Measurements from ENCODE around the gene PTGES3L. TPM values are rescaled to one million over a fixed set of nuclear protein-coding genes. Genes with fewer than 3 reads are reported as not detected.

Gene PTGES3L
- under 1 TPM; 0.36 to 0.95 TPM for total RNA-seq

DNA sequence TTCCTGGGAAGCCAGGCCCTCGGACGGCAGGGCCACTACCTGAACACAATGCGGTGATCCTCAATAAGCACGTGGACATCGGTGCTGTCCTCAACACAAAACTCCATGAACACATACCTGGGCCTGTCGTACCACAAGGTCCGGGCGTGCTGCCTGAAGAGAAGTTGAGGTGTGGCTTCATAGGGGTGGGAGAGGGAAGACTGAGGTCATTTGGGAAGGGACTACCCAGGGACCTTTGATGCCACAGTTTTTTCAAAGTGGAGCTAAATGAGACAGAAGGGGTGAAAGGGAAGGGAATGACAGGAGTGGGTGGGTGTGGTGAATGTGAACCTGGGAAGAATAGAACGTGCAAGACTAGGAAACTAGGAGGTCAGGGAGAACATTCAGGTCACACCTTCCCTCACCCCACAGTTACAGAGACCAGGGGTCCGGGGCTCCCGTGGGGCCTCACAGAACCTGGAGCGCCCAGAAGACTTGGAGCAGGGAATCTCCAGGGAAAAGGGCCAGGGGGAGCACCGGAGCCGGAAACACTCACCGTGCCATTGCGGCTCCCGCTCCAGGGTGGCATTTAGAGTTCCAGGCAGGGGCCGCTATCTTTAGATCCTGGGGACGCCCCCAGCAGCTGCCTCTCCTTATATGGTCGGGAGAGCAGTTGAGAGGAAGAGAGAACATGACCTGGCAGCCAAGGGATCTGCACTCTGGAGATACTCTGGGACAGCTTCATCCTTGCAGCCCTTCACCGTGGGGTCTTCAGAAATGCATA, at the start of gene PTGES3L:
PTGES3L (minus strand) TSS at position 570 of the 763 bp plus-strand sequence; CDS start at position 543, 27 bp downstream.
- peaks cover 3 to 7% of the 10 kb centered on the region in 2 donors for H3K36me3 Mint-ChIP-seq (ENCODE audit: insufficient read depth in 2 of 2)
- H3K4me3 Mint-ChIP-seq = peak within 1 kb of the TSS; percentile 94 to 99
- H3K27me3 Mint-ChIP-seq (ENCODE audit: low read depth) = no peaks in the 10 kb centered on the region
- peak within 1 kb of the TSS; percentile 83 for H3K27ac Mint-ChIP-seq
- ATAC-seq (replicated peaks in 1 of 2) = peak; percentile 56 to 58
- peak; percentile 33 to 46 for DNase-seq
- H3K4me1 Mint-ChIP-seq (ENCODE audit: low read depth) = peaks cover 39% of the 10 kb centered on the region
- H3K9me3 Mint-ChIP-seq = no peaks in the 10 kb centered on the region

DNA sequence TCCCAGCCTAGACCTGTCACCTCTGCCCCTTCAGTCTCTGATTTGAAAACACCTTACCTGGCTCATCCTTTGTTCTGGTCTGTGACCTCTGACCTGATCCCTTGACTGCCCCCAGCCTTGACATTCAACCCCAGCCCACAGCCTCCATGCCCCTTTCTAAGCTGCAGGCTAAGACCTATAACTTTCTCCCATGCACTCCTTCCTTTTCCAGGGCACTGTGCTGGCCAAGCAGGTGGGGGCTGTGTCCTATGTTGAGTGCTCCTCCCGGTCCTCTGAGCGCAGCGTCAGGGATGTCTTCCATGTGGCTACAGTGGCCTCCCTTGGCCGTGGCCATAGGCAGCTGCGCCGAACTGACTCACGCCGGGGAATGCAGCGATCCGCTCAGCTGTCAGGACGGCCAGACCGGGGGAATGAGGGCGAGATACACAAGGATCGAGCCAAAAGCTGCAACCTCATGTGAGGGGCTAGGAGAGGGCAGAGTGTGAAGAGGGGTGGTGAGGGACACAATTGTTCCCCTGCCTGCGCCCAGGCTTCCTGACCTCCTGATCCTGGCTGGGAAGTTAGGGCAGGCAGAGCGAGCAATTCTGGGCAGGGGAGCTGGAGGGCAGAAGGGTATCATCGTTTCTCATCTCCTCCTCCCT, 48.5 kb upstream of the PTGES3L start:
- no peak overlapping the region for H3K4me3 Mint-ChIP-seq
- H3K27ac Mint-ChIP-seq = no peak overlapping the region
- H3K27me3 Mint-ChIP-seq (ENCODE audit: low read depth) = peaks cover 9% of the 10 kb centered on the region
- DNase-seq (no peak), ATAC-seq (replicated peaks in 1 of 2) (no peak)
- H3K36me3 Mint-ChIP-seq (ENCODE audit: insufficient read depth in 2 of 2) = no peaks in the 10 kb centered on the region
- peaks cover 13% of the 10 kb centered on the region for H3K4me1 Mint-ChIP-seq (ENCODE audit: low read depth)
- H3K9me3 Mint-ChIP-seq = no peaks in the 10 kb centered on the region

DNA sequence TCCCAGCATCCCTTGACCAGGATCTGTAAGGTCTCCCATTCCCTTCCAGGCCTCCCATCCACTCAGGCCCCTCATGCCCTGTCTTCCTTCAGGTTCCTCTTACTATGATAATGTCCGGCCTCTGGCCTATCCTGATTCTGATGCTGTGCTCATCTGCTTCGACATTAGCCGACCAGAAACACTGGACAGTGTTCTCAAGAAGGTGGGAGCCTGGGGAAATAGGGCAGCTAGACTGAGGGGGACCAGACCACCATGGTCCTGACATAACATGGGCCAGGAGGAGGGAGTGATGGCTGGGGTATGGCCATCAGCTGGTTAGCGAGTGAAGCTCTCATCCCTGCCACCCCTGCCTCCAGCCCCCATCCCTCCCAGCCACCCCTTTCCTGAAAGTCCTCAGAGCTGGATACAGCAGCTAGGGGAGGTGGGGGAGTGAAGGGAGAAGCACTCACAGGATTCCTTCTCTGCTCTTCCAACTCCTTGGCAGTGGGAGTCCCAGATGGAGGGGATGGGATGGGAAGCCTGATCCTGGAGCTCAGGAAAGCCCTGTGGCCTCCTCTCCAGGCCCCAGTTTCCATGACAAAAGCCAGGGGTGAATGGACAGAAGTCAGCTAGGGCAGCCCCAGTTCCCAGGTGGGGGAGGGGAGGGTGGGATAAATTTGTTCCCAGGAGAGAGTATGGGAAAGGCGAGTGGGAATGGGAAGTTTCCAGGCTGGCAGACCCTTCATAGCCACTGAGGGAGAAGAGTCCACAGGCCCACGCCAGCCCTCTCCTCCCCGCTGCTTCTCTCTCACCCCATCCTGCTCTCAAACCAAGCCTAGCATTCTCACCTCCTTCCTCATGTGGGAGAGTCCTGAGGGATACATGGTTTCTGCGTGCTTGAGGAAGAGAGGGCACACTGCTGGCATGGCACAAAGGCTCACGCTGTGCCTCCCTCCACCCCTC, 47.5 kb upstream of the PTGES3L start:
- no peak overlapping the region for H3K4me3 Mint-ChIP-seq
- DNase-seq = no peak
- no peak for ATAC-seq (replicated peaks in 1 of 2)
- no peaks in the 10 kb centered on the region for H3K9me3 Mint-ChIP-seq
- peaks cover 9% of the 10 kb centered on the region for H3K27me3 Mint-ChIP-seq (ENCODE audit: low read depth)
- H3K4me1 Mint-ChIP-seq (ENCODE audit: low read depth) = peaks cover 13% of the 10 kb centered on the region
- no peak overlapping the region for H3K27ac Mint-ChIP-seq
- H3K36me3 Mint-ChIP-seq (ENCODE audit: insufficient read depth in 2 of 2) = no peaks in the 10 kb centered on the region

DNA sequence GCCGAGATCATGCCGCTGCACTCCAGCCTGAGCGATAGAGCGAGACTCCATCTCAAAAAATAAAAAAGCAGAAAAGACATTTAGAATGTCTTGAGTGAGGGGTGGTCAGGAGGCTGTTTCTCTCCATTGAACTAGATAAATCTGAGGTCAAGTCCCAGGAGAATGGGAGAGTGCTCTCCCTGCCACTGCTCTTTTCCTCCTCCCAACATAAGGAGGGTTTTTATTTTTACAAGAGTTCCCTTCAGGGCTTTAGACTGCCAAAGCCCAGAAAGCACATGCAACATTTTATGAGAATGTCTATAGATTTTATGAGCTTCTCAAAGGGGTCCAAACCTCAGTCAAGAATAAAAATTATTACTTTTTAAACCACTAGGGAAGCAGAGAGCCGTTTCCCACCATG, 46.7 kb upstream of the PTGES3L start:
- ATAC-seq (replicated peaks in 1 of 2) (no peak), DNase-seq (no peak)
- H3K4me1 Mint-ChIP-seq (ENCODE audit: low read depth) = peaks cover 13% of the 10 kb centered on the region
- peaks cover 9% of the 10 kb centered on the region for H3K27me3 Mint-ChIP-seq (ENCODE audit: low read depth)
- no peak overlapping the region for H3K27ac Mint-ChIP-seq
- H3K9me3 Mint-ChIP-seq = no peaks in the 10 kb centered on the region
- no peak overlapping the region for H3K4me3 Mint-ChIP-seq
- no peaks in the 10 kb centered on the region for H3K36me3 Mint-ChIP-seq (ENCODE audit: insufficient read depth in 2 of 2)

DNA sequence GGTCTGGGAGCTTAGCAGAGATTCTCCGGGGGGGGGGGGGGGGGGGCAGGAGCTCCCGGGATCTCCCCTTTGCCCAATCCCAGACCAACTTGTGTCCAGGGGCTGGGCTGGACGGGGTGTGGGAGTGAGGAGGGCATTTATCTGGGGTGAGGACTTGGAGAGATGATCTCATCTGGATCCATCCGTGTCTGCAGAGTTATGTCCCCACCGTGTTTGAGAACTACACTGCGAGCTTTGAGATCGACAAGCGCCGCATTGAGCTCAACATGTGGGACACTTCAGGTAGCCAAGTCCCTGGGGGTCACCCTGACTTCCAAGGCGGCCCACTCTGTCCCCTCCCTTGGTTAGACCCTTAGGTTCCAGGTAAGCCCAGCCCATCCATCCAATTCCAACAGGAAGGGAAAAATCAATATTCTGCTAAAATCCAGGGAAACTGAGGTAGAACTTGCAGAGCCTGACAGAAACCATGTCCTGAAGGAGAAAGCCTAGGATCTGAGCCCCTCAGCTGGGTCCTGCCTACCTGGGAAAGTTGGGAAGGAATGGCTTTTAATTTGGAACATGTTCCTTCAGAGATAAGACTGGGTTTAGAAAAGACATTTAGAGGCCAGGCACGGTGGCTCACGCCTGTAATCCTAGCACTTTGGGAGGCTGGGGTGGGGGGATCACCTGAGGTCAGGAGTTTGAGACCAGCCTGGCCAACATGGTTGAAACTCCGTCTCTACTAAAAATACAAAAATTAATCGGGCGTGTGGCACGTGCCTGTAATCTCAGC, 46.1 kb upstream of the PTGES3L start:
- Mint-ChIP-seq H3K27me3 (ENCODE audit: low read depth) (peaks cover 9% of the 10 kb centered on the region), H3K9me3 (no peaks in the 10 kb centered on the region), H3K36me3 (ENCODE audit: insufficient read depth in 2 of 2) (no peaks in the 10 kb centered on the region), H3K27ac (no peak overlapping the region), H3K4me1 (ENCODE audit: low read depth) (peaks cover 17% of the 10 kb centered on the region), H3K4me3 (peak overlapping the region; percentile 81 to 85)
- DNase-seq = no peak
- ATAC-seq (replicated peaks in 1 of 2) = no peak

DNA sequence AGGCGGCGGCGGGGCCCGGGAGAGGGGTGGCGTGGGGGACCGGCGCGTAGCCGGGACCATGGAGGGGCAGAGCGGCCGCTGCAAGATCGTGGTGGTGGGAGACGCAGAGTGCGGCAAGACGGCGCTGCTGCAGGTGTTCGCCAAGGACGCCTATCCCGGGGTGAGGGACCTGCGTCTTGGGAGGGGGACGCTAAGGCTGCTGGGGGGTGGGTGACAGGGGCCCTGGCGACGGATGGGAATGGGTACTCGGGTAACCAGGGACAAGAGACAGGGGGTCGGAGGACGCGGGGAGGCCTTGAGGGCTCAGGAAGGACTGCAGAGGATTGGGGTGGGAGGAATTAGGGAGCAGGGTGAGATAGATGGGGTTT, 45.4 kb upstream of the PTGES3L start:
- H3K27me3 Mint-ChIP-seq (ENCODE audit: low read depth) = peaks cover 9% of the 10 kb centered on the region
- peak overlapping the region; percentile 46 for H3K27ac Mint-ChIP-seq
- H3K9me3 Mint-ChIP-seq = no peaks in the 10 kb centered on the region
- DNase-seq (no peak), ATAC-seq (replicated peaks in 1 of 2) (no peak)
- peak overlapping the region; percentile 81 to 85 for H3K4me3 Mint-ChIP-seq
- H3K36me3 Mint-ChIP-seq (ENCODE audit: insufficient read depth in 2 of 2) = no peaks in the 10 kb centered on the region
- H3K4me1 Mint-ChIP-seq (ENCODE audit: low read depth) = peaks cover 19% of the 10 kb centered on the region

DNA sequence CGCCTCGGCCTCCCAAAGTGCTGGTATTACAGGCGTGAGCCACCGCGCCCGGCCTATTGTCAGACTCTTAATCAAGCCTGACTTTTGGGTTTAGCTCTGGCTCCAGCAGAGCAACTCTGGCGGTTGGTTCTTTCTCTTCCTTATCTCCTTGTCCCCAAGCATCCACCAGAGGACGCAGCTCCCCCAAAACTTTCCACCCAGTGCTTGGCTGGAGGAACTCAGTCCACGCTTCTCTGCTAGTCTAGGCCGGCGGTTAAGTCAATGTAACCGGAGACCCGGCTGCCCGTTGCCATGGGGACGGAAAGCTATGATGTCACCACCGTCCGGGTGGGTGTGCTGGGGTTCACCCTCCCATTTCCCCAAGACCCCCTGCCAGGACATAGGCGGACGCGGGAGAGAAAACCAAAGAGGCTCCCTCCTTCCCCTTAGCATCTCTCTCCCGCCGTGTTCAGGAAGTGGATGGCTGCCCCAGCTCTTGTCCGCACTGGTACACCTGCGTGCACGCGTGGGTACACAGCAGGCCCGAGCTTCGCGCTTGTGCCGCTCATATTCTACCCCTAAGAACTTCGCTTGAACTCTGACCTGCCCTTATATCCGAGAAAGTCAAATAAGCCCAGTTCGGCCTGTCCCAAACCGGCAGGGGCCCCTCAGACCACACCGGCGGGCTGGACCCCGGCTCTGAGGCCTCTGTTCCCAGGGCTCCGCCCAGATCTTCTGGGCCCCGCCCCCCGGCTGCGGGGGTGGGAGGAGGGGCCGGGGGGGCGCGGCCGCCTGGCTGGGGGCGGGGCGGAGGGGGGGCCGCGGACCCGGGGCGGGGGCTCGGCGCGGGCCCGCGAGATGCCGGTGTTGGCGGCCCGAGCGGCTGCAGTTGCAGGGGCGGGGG, 44.8 kb upstream of the PTGES3L start, which contains the start of gene RND2:
RND2 (plus strand) TSS at position 825 of the 883 bp plus-strand sequence. CDS start 117 bp downstream, outside the sequence.
- peaks cover 9% of the 10 kb centered on the region for H3K27me3 Mint-ChIP-seq (ENCODE audit: low read depth)
- H3K4me3 Mint-ChIP-seq = peak within 1 kb of the TSS; percentile 82 to 96
- ATAC-seq (replicated peaks in 1 of 2) = peak; percentile 61
- DNase-seq = peak; percentile 78 to 82
- peaks cover 19% of the 10 kb centered on the region for H3K4me1 Mint-ChIP-seq (ENCODE audit: low read depth)
- H3K9me3 Mint-ChIP-seq = no peaks in the 10 kb centered on the region
- peak within 1 kb of the TSS; percentile 64 for H3K27ac Mint-ChIP-seq
- no peaks in the 10 kb centered on the region for H3K36me3 Mint-ChIP-seq (ENCODE audit: insufficient read depth in 2 of 2)

DNA sequence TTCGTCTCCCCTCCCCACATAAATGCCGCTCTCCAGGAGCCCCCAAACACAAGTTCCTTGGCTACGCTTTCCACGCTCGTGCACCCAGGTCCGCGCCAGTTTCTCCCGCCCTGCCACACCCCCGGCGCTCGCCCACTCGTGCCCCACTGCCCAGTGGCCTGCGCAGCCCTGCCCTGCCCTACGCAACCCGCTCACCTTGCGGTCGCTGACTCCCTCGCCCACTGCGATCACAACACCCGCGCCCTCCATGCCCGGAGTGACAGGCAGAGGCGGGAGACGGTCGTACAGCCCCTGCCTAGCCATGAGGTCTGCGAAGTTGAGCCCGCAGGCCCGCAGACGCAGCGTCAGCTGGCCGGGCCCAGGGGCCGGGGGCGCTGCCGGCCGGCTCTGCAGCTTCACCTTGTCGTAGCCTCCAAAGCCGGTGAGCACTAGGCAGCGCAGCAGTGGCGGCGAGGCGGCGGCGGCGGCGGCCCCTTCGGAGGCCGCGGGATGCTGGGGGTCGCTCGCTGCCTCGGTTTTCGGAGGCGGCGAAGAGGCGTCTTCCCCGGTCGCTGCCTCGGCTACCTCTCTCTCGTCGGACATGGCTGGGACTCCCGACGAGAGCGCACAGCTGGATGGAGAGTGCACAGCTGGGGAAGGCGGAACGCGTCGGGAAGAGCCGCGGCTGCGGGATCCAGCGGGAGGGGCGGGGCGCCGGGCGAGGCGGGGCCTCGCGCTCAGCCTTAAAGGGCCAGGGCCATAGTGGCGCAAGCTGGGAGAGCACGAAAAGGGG, 42.0 kb upstream of the PTGES3L start, which contains the start of gene VAT1:
VAT1 (minus strand) TSS at position 645 of the 772 bp plus-strand sequence; CDS start at position 582, 63 bp downstream.
- Mint-ChIP-seq H3K4me1 (ENCODE audit: low read depth) (peaks cover 19% of the 10 kb centered on the region), H3K27me3 (ENCODE audit: low read depth) (peaks cover 9% of the 10 kb centered on the region), H3K9me3 (no peaks in the 10 kb centered on the region), H3K4me3 (peak within 1 kb of the TSS; percentile 92 to 93), H3K36me3 (ENCODE audit: insufficient read depth in 2 of 2) (no peaks in the 10 kb centered on the region), H3K27ac (peak within 1 kb of the TSS; percentile 63)
- ATAC-seq (replicated peaks in 1 of 2) (peak; percentile 65 to 66), DNase-seq (peak; percentile 65 to 73)

DNA sequence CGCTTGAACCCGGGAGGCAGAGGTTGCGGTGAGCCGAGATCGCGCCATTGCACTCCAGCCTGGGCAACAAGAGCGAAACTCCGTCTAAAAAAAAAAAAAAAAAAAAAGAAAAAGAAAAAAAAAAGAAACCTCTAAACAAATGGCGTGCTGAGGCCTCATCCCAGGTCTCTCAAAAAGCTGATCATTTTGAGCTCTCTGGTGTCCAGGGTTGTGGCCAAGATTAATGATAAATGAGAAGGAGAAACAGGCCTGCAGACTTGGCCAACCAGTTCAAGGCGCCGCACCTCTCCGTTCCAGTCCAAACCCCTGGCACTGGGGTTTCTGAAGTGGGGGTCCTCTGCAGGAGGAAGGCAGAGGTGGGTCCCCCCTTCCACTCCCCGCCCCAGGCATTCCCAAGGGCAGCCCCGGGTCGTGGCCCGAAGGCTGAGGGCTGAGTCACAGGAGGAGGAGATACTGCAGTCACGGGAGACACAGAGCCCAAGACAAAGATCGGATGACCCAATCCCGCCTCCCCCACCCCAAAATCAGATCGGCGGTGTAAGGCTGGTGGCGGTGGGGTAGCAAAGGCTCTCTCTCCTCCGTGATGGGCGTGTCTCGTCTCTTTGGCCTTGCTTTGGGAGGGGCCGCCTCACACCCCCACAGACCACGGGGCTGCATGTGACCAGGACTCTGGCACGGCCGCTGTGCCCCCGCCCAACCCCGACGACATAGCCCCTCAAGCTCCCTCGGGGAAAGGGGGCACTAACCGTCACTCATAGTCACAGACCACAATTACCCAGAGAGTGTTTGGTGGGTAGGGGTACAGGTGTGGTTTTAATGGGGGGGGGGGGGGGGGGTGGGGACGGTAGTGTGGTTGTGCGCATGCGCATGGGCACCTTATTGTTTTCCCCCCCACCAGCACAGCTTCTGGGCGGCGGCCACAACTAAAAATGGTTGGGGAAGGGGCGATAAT, 41.2 kb upstream of the PTGES3L start:
- no peak overlapping the region for H3K27ac Mint-ChIP-seq
- peaks cover 9% of the 10 kb centered on the region for H3K27me3 Mint-ChIP-seq (ENCODE audit: low read depth)
- DNase-seq (peak in 1 of 2 donors; percentile 30), ATAC-seq (replicated peaks in 1 of 2) (no peak)
- H3K4me3 Mint-ChIP-seq = peak overlapping the region; percentile 92 to 93
- H3K9me3 Mint-ChIP-seq = no peaks in the 10 kb centered on the region
- no peaks in the 10 kb centered on the region for H3K36me3 Mint-ChIP-seq (ENCODE audit: insufficient read depth in 2 of 2)
- peaks cover 19% of the 10 kb centered on the region for H3K4me1 Mint-ChIP-seq (ENCODE audit: low read depth)

DNA sequence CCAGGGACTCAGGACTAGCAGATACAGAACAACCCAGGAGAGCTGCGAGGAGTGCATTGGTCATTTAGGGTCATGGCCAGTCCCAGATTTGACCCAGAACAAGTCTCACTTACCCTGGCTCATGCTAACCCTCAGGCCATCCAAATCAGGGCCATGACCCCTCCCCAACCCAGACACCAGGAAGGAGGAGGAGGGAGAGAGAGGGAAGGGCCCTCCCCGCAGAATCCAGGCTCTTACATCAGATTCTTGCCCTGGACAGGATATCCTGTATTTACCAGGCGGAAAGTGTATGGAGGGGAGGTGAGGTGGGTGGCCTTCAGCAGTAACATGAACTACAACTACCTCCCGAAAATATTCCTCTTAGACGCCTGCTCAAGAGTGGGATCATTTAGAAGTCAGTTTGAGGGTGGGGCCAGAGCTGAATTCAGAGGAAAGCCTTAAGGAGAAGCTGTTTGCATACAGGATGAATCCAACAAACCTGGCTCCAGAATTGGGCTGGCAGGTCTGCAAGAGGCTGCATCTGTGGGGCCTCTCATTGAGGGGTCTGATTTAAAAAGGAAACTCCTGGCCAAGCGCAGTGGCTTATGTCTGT, 40.2 kb upstream of the PTGES3L start:
- ATAC-seq (replicated peaks in 1 of 2) = no peak
- Mint-ChIP-seq H3K27me3 (ENCODE audit: low read depth) (peaks cover under 1% of the 10 kb centered on the region), H3K36me3 (ENCODE audit: insufficient read depth in 2 of 2) (no peaks in the 10 kb centered on the region), H3K9me3 (no peaks in the 10 kb centered on the region), H3K27ac (no peak overlapping the region), H3K4me3 (peak overlapping the region; percentile 92 to 93), H3K4me1 (ENCODE audit: low read depth) (peaks cover 15% of the 10 kb centered on the region)
- DNase-seq = no peak
